ENCODE results near the gene ETFBKMT. TPM values are rescaled to one million over a fixed set of nuclear protein-coding genes. Genes with fewer than 3 reads are reported as not detected.

The ETFBKMT gene
- total and polyA plus RNA-seq, 2 of the 13 experiments (the other 11 are each of a cell fraction or from before 2014, with no cell fraction given): 0.62 to 0.93 TPM

GRCh38 chr12:31659087-31659942 lies at the start of gene ETFBKMT (continued):
- TF ChIP-seq ZNF879 (CRISPR knock-in tag; IDR thresholded peaks at IDR 0.05) (no peak), HDAC6 (IDR thresholded peaks at IDR 0.05; ENCODE audit: low read depth, low read length) (no peak), IRF2 (CRISPR knock-in tag; IDR thresholded peaks at IDR 0.05) (peak; percentile 67), POLR2G (IDR thresholded peaks at IDR 0.05; ENCODE audit: low read depth, low read length) (peak; percentile 60), ZNF766 (CRISPR knock-in tag; IDR thresholded peaks at IDR 0.05; ENCODE audit: borderline replicate concordance) (no peak), ZNF235 (CRISPR knock-in tag; IDR thresholded peaks at IDR 0.05; ENCODE audit: borderline replicate concordance) (no peak), ATM (IDR thresholded peaks at IDR 0.05; ENCODE audit: borderline replicate concordance) (no peak), PBX3 (CRISPR knock-in tag; IDR thresholded peaks at IDR 0.05; ENCODE audit: borderline replicate concordance) (no peak), ZNF451 (CRISPR knock-in tag; IDR thresholded peaks at IDR 0.05) (peak; percentile 34; the same call in 1 of the 2 replicates), LCORL (IDR thresholded peaks at IDR 0.05) (no peak), LCORL (CRISPR knock-in tag; IDR thresholded peaks at IDR 0.05) (peak; percentile 60), NFE2 (CRISPR knock-in tag; IDR thresholded peaks at IDR 0.05) (no peak), KMT2A (CRISPR knock-in tag; IDR thresholded peaks at IDR 0.05) (no peak), GZF1 (CRISPR knock-in tag; IDR thresholded peaks at IDR 0.05) (no peak), ZBTB3 (CRISPR knock-in tag; IDR thresholded peaks at IDR 0.05; ENCODE audit: borderline replicate concordance, low read depth) (no peak)
- TF ChIP-seq, protein P1, sequence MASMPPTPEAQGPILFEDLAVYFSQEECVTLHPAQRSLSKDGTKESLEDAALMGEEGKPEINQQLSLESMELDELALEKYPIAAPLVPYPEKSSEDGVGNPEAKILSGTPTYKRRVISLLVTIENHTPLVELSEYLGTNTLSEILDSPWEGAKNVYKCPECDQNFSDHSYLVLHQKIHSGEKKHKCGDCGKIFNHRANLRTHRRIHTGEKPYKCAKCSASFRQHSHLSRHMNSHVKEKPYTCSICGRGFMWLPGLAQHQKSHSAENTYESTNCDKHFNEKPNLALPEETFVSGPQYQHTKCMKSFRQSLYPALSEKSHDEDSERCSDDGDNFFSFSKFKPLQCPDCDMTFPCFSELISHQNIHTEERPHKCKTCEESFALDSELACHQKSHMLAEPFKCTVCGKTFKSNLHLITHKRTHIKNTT (CRISPR knock-in tag; IDR thresholded peaks at IDR 0.05): no peak
- TF ChIP-seq, protein P2, sequence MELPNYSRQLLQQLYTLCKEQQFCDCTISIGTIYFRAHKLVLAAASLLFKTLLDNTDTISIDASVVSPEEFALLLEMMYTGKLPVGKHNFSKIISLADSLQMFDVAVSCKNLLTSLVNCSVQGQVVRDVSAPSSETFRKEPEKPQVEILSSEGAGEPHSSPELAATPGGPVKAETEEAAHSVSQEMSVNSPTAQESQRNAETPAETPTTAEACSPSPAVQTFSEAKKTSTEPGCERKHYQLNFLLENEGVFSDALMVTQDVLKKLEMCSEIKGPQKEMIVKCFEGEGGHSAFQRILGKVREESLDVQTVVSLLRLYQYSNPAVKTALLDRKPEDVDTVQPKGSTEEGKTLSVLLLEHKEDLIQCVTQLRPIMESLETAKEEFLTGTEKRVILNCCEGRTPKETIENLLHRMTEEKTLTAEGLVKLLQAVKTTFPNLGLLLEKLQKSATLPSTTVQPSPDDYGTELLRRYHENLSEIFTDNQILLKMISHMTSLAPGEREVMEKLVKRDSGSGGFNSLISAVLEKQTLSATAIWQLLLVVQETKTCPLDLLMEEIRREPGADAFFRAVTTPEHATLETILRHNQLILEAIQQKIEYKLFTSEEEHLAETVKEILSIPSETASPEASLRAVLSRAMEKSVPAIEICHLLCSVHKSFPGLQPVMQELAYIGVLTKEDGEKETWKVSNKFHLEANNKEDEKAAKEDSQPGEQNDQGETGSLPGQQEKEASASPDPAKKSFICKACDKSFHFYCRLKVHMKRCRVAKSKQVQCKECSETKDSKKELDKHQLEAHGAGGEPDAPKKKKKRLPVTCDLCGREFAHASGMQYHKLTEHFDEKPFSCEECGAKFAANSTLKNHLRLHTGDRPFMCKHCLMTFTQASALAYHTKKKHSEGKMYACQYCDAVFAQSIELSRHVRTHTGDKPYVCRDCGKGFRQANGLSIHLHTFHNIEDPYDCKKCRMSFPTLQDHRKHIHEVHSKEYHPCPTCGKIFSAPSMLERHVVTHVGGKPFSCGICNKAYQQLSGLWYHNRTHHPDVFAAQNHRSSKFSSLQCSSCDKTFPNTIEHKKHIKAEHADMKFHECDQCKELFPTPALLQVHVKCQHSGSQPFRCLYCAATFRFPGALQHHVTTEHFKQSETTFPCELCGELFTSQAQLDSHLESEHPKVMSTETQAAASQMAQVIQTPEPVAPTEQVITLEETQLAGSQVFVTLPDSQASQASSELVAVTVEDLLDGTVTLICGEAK (IDR thresholded peaks at IDR 0.05): no peak
- TF ChIP-seq, protein P2 (CRISPR knock-in tag; IDR thresholded peaks at IDR 0.05): no peak
- TF ChIP-seq, protein P3, sequence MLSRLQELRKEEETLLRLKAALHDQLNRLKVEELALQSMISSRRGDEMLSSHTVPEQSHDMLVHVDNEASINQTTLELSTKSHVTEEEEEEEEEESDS (CRISPR knock-in tag; IDR thresholded peaks at IDR 0.05; ENCODE audit: borderline replicate concordance): no peak; the same call in 1 of the 2 replicates
